ENCODE results near the gene PRKN.

PRKN gene

GRCh38 chr6:161744211-161745067 lies 983.1 kb downstream of the PRKN start:
- DNase-seq = no peak

- no peak for DNase-seq
Observed at GRCh38 chr6:161743509-161744178, 983.9 kb downstream of the PRKN start.

GRCh38 chr6:161740486-161740885 lies 987.1 kb downstream of the PRKN start:
- DNase-seq = no peak

- DNase-seq = no peak
Observed at GRCh38 chr6:161736781-161737292, 990.7 kb downstream of the PRKN start.

GRCh38 chr6:161736326-161736725 lies 991.2 kb downstream of the PRKN start:
- no peak for DNase-seq

- DNase-seq = no peak
Observed at GRCh38 chr6:161732594-161732993, 995.0 kb downstream of the PRKN start.

DNA sequence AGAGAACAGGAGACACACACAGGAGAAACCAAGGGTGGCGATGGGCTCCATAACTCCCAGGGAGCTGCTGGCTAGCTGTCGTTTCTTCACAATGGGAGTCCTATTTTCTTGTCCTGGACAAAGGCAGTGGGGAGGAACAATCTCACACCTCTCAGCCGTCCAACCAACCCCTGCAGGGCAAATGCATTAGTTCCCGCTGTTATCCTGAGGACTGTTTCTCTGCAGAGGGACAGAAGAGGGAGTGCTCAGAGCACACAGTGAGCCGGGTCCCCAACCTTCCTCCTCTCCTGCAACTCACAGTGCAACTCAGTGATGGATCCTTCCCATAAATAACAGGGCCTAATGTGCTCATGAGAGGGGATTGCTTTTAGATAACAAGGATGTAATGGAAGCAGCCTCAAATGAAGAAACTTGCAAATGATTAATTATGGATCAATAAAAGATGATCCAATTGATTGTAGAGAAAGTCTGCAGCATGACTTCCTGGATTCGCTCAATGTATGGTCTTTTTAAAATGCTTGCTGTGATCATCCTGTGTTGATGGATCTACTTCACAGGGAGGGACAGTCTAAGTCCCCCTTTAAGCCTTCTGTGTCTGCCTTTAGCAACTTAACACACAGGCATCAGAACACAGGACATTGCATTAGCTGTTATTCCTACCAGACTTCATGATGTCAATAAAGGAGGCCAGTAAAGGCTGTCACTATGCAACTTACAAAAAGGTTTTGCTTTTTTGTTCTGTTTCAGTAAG lies 1000.3 kb downstream of the PRKN start:
- no peak for DNase-seq

DNA sequence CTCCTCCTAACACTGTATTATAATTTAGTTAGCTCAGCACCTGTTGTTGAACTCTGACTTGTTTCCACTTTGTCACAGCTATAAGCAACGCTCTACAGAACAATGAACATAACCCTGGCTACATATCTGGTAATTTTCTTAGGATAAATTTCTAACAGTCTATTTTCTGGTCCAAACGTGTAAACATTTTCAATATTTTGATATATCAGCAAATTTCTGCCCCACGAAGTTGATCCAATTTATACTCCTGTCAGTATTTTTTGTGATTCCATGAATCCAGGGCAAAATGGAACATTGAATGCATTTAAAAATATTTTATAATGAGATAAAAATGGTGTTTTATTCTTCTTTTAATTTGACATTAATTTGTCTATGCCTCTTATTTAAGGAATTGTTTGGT lies 1005.2 kb downstream of the PRKN start:
- no peak for DNase-seq

GRCh38 chr6:161721511-161721910 lies 1006.1 kb downstream of the PRKN start:
- no peak for DNase-seq

DNA sequence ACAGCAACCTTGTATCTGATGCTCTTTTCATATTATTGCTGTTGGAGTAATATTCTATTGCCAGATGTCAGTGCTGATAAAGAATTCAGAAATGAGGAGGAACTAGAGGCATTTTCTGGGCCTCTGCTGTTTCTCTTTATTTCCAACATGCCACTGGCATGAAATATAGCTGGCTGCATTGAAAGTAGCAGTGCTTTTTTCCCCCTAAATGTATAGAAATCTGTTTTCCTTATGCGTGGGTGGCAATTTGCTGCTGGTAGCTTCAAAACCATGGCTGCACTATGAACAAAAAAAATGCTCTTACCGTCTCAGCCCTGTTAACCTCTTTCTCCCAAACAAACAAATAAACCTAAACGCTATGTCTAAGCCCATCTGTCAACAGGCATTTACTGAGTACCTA lies 1011.4 kb downstream of the PRKN start:
- DNase-seq = no peak

DNA sequence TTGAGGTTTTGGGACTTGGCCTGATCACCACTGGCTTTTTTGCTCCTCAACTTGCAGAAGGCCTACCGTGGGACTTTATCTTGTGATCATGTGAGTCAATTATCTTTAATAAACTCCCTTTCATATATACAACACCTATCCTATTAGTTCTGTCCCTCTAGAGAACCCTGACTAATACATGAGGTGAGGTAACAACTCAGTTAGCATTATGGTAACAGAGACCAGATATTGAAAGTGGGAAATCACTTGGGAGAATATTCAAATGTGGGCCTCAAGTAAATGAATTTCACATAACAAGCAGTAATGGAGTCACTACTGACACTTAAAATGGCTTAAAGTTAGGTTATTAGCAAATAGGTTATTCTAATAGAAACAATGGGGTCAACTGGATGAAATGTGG lies 1015.6 kb downstream of the PRKN start:
- DNase-seq = no peak

DNA sequence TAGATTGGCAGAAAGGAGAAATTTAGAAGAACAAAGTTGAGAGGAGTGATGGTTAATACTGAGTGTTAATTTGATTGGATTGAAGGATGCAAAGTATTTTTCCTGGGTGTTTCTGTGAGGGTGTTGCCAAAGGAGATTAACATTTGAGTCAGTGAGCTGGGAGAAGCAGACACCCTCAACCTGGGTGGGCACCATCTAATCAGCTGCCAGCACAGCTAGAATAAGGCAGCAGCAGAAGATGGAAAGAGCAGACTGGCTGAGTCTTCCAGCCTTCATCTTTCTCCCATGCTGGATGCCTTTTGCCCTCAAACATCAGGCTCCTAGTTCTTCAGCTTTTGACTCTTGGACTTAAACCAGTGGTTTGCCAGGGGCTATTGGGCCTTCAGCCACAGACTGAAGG lies 1016.1 kb downstream of the PRKN start:
- DNase-seq = no peak

DNA sequence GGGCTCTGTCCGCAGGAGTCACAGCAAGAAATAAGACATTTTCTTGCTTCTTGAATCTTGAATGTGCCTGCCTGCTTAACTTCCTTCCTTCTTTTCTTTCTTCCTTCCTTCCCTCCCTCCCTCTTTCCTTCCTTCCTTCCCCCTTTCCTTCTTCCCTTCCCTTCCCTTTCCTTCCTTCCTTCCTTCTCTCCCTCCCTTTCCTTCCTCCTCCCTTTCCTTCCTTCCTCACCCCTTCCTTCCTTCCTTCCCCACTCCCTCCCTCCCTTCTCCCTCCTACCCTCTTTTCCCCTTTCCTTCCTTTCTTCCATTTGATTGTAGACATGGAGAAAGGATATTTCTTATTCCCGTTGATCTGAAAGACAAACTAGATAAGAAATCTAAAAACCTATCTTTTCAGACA lies 1016.9 kb downstream of the PRKN start:
- no peak for DNase-seq

GRCh38 chr6:161701056-161701455 lies 1026.5 kb downstream of the PRKN start:
- no peak for DNase-seq

- no peak for DNase-seq
Observed at GRCh38 chr6:161696801-161697200, 1030.8 kb downstream of the PRKN start.

DNA sequence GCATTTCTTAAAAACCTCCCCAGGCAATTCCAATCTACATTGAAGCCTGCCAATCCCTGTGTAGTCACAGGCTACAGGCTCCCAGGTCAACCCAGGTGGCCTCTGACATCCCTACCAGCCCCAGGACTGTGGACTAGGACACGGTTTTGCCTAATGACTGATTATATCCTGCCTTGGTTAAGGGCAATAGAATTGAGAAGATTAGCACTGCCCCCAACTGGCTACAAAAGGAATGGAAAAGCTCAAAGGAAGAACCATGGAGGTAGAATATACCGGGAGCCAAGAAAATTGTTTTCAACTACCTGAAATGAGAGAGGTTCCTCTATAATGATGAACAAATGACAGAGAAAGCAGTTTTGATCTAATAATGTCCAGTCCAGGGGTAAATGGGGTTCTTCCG lies 1032.6 kb downstream of the PRKN start:
- no peak for DNase-seq

DNA sequence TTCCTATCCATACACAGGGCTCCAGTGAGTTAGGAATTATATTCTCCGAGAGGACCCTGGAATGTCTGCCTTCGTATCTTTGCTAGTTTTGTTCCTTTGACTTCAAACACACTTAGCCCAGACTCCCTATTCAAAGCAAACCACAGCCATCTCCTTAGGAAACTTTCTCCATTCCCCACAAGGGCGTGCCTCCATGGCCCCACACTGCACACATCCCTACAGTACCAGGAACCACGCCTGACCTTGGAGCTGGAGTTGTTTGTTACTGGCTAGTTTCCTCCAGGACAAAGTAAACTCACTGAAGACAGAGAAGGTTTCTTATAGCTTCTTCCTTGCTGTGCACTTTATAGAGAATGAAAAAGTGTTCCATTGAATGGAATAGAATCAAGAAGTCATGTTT lies 1040.9 kb downstream of the PRKN start:
- no peak for DNase-seq

DNA sequence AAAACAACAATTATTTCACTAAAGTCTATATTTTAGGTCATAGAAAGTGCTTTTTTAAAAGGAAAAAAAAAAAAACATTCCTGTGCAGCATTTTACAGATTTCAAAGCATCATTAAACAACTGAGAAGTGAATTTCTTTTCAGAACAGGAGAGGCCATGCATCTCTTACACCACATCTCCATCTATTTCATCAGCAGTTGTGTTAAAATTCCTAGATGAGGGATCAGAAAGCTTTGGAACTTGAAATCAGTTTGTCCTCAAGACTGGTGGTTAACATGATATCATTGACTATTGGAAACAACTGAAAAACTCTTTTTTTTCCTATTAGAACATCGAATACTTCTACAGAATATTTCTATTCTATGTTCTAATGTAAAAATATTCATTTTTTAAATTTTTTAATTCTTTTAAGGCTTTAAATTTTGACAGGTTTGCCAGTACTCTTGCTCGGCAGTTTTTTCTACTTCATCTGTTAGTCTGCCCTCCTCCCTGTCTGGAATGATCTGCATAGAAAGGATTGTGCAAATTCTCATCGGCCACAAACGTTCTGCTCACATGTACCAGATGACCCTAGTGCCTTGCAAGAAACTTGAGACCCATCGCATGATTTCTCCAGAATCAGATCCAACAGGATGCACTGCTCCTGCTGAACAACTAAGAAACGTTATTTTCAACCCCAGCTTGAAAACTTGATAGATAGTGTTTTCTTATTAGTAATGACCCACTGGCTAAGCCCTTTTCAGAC lies 1042.7 kb downstream of the PRKN start:
- DNase-seq = no peak

DNA sequence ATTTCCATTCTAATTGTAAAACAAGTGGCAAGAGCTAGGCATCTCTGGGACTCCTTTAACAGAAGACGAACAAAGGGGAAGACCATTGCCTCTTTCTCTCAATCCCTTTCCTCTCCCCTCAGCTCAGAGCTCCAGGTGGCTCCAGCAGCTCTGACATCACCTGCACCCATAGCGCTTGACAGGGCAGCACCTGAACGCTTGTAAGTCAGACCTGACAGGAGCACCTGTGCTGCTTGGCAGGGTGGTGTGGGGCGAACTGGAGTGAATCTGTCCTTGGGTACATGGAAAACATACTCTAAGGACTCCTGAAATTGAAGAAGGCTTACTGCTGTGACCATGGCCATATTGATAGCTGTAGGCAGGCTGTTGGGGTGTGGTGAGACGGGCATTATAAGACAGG lies 1044.2 kb downstream of the PRKN start:
- no peak for DNase-seq

GRCh38 chr6:161682982-161683381 lies 1044.6 kb downstream of the PRKN start:
- DNase-seq = no peak

DNA sequence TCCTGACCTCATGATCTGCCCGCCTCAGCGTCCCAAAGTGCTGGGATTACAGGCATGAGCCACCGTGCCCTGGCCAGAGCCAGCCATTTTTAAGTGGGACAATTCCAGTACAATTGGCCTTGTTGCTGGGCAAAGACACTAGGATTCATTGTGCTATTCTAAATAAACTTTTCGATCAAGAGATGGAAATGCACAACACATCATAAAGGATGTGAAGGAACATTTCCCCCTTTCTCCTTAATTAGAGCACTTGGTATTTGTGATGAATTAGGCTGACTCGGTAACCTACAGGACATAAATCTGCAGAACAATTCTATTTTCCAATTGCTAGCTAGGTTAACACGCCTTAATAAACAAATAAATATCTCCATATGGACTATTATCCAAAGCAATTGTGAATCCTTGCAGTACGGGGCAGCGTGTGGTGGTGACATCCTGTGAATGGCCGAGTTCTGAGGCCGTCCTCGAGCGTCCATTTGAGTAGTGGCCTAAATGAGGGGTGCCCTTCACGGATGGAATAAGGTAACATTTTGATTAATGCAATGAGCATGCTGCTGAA lies 1047.5 kb downstream of the PRKN start:
- no peak for DNase-seq

- DNase-seq = no peak
Observed at GRCh38 chr6:161677188-161677587, 1050.4 kb downstream of the PRKN start.

DNA sequence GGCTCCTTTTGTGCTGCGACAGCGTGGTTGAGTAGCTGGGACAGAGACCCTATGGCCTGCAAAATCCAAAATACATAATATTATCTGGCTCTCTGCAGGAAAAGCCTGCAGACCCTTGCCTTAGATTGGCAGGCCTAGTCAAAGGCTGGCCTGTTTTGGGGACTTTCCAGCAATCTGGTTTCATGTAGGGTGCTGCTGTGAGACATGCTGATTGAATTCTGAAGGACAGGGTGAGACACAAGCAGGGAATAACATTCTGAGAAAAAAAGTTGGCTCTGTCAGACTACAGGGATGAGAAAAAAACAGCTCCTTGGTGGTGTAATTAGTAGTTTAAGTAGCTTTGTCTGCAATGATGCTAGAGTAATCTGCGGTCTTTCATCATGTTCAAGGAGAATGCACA lies 1051.0 kb downstream of the PRKN start:
- DNase-seq = no peak
